NK-92 treated with Interleukin-12 subunit alpha and Interleukin-12 subunit beta, amount 100 ng/mL, for 24 hours (cell line): ENCODE measurements around the gene CACNA1C.

Experiments
- DNase-seq: peaks from one replicate; lab custom pipeline; 2025; lab: John Stamatoyannopoulos, UW

CACNA1C gene

GRCh38 chr12:2035431-2036055 lies 17.2 kb upstream of the CACNA1C start:
- no peak for DNase-seq

- DNase-seq = no peak
These were observed 13.8 kb upstream of the CACNA1C start for GRCh38 chr12:2039034-2039433.

GRCh38 chr12:2043054-2043453 lies 9.7 kb upstream of the CACNA1C start:
- DNase-seq = no peak

- no peak for DNase-seq
These were observed 8.6 kb upstream of the CACNA1C start for GRCh38 chr12:2044165-2044564.

GRCh38 chr12:2046957-2047356 lies 5.8 kb upstream of the CACNA1C start:
- DNase-seq = no peak

GRCh38 chr12:2047752-2048151 lies 5.0 kb upstream of the CACNA1C start:
- DNase-seq = no peak

GRCh38 chr12:2049604-2050540 lies 2.9 kb upstream of the CACNA1C start:
- DNase-seq = no peak

GRCh38 chr12:2051700-2052621 lies 826 bp upstream of the CACNA1C start:
- no peak for DNase-seq

GRCh38 chr12:2053691-2054090 lies 904 bp downstream of the CACNA1C start:
- no peak for DNase-seq

GRCh38 chr12:2054091-2055018 lies 1.6 kb downstream of the CACNA1C start:
- no peak for DNase-seq

GRCh38 chr12:2057041-2057794 lies 4.4 kb downstream of the CACNA1C start:
- peak; percentile 7 for DNase-seq

GRCh38 chr12:2057795-2058408 lies 5.1 kb downstream of the CACNA1C start:
- no peak for DNase-seq

- DNase-seq = no peak
These were observed 6.0 kb downstream of the CACNA1C start for GRCh38 chr12:2058837-2059236.

- DNase-seq = no peak
These were observed 8.6 kb downstream of the CACNA1C start for GRCh38 chr12:2061402-2061801.

GRCh38 chr12:2064071-2064507 lies 11.3 kb downstream of the CACNA1C start:
- DNase-seq = no peak

- DNase-seq = no peak
These were observed 15.9 kb downstream of the CACNA1C start for GRCh38 chr12:2068653-2069052.

GRCh38 chr12:2070440-2071045 lies 17.8 kb downstream of the CACNA1C start:
- no peak for DNase-seq

GRCh38 chr12:2074792-2075191 lies 22.0 kb downstream of the CACNA1C start:
- DNase-seq = no peak

- DNase-seq = no peak
These were observed 22.9 kb downstream of the CACNA1C start for GRCh38 chr12:2075508-2076195.
